Frontal cortex (tissue), 4 donors: ENCODE data around the gene NAXE. TPM values are rescaled to one million over a fixed set of nuclear protein-coding genes. Genes with fewer than 3 reads are reported as not detected.
"Not testable (repeated sequence)": the region's sequence is repeated elsewhere in the genome, so short reads cannot be mapped to it uniquely, and the experiment has no call there.

Source experiments
- DNase-seq, 2 donors: peaks; one replicate each; pipeline ENCODE4 v3.0.0; 2012; ENCODE audit warnings: low spot score in 2 of 2
- FAIRE-seq: peaks from 2 replicates; lab custom pipeline; 2012; peaks lifted over from hg19 to GRCh38; lab: Jason Lieb, UNC
- total RNA-seq: library from RNA; depleted of rRNA; stranded (reverse); fragments of >200 nt; gene quantifications from one replicate; pipeline ENCODE4 v1.2.3, GENCODE V29; 2014
- donor health status: control.
- donor health status: control.
- donor health status: control.

The NAXE gene
- total RNA-seq = 34.6 TPM

DNA sequence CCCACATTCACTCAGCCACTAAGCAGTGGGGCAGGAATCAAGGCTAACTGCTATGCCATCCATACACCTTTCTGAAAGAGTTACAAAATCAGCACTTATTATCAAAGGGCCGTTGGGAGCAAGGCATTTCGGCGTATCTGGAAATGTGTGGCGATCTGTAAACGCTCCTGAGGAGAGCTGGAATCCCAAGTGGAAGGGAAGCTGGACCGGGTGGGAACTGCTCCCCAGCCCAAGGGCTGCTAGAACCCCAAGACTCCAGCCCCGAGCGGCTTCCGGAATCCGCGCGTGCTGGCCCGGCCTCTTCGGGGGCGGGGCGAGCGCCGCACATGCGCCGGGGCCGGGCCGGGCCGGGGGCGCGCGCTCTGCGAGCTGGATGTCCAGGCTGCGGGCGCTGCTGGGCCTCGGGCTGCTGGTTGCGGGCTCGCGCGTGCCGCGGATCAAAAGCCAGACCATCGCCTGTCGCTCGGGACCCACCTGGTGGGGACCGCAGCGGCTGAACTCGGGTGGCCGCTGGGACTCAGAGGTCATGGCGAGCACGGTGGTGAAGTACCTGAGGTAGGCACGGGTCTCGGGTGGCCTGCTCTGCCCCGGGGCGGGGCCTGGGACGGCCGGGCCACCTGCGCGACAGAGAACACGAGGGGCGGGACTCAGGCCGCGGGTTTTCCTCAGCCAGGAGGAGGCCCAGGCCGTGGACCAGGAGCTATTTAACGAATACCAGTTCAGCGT lies at the start of gene NAXE:
Gene NAXE, plus strand, starts transcription at position 345 of the 726 bp plus-strand sequence. Its CDS starts 29 bp downstream, at position 374.
- peak; percentile 83 to 86 for DNase-seq
- no peak for FAIRE-seq

DNA sequence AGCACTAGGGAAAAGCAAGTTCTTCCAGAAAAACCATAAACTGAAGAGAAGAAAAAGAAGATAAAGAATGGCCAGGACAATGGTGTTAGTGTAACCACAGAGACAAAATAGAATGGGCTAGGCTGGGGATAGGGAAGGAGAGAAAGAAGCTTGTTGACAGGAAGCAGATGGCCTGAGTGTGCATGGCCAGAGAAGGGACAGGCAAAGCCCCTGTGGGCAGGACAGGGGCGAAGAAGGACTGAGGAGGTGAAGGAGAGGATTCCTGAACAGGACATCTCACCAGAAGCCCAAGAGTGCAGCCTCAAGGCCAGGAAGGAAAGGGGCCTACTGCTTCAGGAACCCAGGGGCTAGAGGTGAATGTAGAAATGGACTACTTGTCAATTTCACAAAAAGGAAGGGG lies 48.5 kb upstream of the NAXE start:
- no peak for FAIRE-seq
- DNase-seq = no peak

DNA sequence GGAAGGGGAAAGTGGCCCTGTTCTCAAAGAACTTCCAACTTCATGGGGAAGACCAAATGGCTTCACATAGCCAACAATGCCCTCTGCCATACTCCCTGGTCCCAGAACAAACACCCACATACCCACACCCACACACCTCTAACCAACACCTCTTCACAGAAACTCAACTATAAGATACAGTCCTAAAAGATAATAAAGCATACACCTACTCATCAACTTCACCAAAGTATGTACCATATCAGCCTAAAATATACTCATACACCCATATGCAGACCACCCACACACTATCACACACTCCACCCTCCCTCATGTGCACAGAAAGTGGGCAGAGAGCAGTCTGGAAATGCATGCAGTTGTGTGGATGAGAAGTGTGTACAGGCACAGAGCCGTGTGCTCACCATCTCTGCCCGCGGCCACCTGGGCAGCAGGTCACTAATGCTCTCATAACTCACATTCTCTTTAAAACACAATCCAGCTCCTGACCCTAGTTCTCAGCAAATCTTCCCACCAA lies 46.9 kb upstream of the NAXE start:
- FAIRE-seq (no peak), DNase-seq (no peak)

DNA sequence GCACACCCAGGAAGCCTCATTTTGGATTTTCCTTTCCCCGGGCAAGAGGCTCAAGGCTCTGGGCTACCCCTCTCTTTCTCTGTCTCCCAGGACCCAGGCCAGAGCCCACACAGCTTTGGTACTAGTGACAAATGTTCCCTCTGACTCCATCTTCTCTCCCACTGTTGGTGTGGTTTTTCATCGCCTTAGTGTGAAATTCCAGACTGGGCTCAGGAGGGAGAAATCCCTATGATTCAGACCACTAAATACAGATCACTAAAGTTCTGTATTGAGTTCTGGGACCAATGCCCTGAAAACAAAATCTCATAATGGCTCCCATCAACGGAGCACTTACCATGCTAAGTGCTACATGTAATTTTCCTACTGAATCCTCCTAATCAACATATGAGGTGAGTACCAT lies 45.3 kb upstream of the NAXE start:
- FAIRE-seq (no peak), DNase-seq (no peak)

DNA sequence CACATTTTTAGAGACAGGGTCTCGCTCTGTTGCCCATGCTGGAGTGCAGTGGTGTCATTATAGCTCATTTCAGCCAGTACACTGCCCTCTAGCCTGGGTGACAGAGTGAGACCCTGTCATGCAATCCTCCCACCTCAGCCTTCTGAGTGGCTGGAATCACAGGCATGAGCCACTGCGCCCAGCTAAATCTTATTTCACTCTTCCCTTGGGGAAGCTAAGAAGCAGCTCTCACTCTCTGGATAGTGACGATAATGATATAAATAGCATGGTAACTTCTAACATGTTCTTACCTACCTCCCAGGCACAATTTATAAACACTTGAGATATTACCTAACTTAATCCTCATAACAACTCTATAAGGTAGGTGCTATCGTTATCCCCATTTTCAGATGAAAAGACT lies 44.1 kb upstream of the NAXE start:
- DNase-seq (no peak), FAIRE-seq (no peak)

DNA sequence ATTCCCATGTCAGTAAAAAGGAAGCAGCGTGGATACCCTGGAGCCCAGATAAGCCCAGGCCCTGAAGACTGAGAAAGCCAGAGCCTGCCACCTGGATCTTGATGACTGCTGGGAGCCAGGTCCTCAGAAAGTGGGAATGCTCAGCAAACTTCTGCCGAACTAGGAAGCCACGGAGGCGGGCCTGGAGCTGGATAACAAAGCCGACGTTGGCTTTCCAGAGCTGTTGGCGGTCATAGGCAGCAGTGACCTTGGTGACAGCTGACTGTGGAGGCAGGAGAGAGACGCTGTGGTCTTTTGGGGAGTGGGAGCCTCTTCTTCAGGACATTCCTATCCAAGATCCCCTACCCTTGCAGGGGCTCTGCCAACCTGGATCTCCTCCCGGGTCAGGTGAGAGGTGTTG lies 43.6 kb upstream of the NAXE start:
- DNase-seq = no peak

DNA sequence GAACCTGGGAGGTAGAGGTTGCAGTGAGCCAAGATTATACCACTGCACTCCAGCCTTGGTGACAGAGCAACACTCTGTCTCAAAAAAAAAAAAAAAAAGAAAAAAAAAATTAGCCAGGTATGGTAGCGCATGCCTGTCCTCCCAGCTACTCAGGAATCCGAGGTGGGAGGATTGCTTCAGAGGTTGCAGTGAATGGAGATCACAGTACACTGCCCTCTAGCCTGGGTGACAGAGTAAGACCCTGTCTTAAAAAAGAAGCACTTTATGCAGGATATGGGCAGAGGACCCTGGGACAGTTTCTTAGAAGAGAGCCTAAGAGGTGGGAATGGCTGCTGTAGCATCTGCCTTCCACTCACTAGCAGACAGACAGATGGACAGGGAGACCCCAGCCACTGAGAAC lies 42.2 kb upstream of the NAXE start:
- no peak for FAIRE-seq
- no peak for DNase-seq

More for the DNA sequence above, 43.6 kb upstream of the NAXE start:
- FAIRE-seq = no peak

DNA sequence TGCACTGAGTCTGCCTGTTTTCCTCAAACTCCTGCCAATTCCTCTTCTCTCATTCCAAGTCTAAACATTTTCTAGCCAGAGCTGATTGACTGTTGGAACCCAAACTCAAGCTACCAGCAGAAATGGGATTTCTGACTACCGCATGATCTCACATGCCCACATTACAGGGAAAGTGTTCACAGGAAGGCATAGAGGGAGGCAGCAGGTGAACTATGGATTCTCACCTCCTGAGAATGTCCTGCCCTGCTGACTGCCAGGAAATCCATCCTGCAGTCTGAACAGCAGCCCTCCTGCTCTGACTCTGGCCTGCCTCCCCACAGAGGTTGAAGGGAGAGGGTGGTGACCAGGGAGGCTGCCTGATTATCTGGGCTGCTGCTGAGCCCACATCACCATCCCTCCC lies 41.7 kb upstream of the NAXE start:
- FAIRE-seq (no peak), DNase-seq (no peak)

DNA sequence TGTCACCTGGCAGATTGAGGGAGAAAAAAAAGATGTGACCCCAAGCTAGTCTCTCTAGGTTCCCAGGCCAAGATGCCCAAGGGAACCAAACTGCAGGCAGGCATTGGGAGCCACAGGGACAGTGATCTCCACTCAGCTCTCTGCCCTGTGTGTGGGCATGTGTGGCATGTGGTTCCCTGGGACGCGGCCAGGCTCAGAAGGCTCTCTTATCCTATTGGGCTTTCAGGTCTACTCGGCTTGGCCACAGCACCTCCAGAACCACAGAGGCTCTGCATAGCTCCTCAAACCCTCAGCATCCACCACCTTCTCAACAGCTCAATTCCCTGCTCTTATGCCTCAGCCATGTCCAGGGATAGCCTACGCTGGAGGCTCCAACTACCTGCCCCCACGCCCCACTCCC lies 41.2 kb upstream of the NAXE start:
- no peak for FAIRE-seq
- no peak for DNase-seq

DNA sequence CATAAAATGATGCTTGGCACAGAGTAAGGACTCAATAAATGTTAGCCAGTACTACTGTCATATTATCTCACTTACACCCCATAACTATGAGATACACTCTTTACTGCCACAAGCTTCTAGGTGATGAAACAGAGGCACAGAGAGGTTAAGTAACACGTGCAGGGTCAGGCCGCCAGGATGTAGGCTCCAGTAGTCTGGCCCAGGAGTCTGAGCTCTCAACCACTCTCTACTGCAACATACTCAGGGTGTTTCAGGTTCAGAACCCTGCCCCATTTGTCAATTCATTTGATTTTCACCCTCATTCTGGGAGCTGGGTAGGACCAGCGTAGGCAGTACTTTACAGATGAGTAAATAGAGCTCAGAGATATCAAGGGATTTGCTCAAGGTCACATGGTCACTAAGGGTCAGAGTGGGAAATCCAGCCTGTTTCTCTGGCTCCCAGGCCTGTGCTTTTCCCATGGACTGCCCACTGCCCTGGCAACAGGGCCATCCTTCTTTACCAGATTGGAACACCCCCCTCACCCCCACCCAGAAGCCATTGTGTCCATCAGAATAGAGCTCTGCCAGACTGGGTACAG lies 40.4 kb upstream of the NAXE start:
- FAIRE-seq (no peak), DNase-seq (no peak)

DNA sequence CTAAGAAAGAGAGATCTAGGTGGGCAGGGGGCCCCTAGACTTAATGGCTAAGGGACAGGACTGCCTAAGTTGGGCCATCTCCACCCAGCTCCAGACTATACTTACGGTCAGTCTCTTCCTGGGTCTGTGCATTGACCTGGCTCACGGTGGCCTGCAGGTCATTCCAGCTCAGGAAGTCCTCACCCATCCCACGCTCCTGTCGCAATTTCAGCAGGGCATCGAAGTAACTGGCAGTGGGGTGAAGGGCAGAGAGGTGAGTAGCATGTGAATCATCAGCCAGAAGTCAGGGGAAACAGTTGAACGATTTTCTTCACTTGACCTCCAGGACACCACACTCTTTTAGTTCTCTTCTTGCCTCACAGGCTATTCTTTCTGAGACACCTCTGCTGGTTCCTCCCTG lies 39.7 kb upstream of the NAXE start:
- FAIRE-seq = no peak

DNA sequence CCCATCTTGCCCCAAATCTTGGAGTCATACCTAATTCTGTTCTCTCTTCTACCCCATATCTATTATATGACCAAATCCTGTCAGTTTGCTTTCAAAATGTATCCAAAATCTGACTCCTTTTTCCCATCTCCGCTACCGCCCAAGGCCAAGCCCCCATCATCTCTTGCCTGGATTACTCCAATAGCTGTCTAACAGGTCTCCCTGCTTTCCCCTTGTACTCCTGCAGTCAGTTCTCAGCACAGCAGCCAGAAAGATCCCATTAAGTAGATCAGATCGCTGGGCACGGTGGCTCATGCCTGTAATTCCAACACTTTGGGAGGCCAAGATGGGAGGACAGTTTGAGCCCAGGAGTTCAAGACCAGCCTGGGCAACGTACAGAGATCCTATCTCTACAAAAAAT lies 39.1 kb upstream of the NAXE start:
- DNase-seq (no peak), FAIRE-seq (no peak)

More for the DNA sequence above, 39.7 kb upstream of the NAXE start:
- no peak for DNase-seq

DNA sequence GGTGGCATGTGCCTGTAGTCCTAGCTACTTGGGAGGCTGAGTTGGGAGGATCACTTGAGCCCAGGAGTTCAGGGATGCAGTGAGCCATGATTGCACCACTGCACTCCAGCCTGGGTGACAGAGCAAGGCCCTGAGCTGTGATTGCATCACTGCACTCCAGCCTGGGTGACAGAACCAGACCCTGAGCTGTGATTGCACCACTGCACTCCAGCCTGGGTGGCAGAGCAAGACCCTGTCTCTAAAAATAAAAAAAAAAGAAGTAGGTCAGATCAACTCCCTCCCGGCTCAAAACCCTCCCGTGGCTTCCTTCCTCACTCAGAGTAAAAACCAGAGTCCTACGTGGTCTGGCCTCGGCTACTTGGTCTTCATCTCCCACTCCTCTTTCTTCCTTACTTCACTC lies 38.6 kb upstream of the NAXE start:
- DNase-seq, FAIRE-seq: not testable (repeated sequence)

DNA sequence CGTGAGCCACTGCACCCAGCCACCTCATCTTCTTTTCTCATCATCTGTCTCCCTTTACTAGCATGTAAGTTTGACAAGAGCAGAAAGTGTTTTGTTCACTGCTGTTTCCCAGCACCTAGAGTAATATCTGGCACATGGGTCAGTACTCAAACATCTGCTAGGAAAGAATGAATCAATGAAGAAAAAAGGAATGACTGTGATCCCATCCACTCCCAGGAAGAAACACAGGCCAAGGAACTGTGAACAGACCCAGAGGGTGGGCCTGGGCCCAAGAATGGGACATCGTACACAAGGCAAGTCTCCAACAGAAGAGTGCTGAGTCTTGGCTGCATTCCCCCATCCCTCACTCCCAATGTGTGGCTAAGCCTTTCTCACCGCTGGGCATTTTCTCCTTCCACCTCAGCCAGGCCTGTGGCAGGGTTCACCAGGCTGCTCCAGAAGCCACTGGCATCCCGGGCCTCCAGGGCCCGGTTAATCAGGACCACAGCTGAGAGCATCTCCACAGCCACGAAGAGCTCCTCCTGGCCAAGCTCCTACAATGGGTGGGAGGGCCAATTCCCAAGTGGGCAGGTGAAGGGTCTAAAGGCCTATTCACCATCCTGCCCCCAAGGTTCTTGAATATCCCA lies 37.6 kb upstream of the NAXE start:
- no peak for DNase-seq
- FAIRE-seq = no peak

DNA sequence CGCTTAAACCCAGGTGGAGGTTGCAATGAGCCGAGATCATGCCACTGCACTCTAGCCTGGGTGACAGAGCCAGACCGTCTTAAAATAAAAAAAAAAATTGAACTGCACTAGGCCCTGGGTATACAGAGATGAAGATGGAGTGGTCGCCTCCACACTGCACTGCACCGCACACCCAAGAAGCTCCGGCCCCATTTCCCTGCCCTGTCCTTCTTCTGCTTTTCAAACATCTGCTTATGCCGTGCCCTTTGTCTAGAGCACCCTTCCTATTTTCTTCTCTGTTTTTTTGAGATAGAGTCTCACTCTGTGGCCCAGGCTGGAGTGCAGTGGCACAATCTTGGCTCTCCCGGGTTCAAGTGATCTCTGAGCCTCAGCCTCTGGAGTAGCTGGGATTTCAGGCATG lies 36.6 kb upstream of the NAXE start:
- no peak for DNase-seq
- no peak for FAIRE-seq

DNA sequence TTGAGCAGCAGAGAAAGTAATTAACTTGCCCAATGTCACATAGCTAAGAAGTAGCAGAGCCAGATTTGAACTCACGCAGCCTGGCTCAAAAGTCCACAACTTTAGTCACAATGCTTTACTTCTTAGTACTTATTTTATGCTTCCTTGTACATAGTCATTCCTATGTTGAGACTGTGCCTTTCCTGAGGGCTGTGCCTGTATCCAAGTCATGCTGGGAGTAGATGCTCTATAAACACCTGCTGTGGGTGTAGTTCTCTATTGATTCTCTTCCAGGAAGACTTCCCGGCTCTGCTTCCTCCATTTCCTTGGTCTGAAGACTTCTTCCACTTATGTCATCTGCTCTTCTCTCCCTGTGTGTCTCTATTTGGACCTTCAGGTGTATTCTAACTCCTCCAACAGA lies 35.9 kb upstream of the NAXE start:
- DNase-seq (no peak), FAIRE-seq (no peak)

DNA sequence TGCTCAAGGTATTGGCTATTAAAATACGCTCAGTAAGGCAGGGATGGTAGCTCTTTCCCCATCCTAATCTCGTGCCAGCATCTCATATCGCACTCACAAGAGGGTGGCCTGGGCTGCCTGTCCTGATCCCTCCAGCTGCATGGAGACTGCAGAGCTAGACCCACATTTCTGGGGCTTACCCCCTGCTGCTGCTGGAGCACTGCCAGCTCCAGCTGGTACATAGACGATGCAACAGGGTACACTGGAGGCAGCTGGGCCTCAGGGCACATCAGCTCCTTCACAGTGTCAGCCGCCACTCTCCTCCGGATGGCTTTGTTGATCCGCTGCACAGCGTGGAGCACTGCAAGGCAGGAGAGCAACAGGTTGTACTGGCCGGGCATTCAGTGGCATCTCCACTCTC lies 35.2 kb upstream of the NAXE start:
- FAIRE-seq (no peak), DNase-seq (no peak)

DNA sequence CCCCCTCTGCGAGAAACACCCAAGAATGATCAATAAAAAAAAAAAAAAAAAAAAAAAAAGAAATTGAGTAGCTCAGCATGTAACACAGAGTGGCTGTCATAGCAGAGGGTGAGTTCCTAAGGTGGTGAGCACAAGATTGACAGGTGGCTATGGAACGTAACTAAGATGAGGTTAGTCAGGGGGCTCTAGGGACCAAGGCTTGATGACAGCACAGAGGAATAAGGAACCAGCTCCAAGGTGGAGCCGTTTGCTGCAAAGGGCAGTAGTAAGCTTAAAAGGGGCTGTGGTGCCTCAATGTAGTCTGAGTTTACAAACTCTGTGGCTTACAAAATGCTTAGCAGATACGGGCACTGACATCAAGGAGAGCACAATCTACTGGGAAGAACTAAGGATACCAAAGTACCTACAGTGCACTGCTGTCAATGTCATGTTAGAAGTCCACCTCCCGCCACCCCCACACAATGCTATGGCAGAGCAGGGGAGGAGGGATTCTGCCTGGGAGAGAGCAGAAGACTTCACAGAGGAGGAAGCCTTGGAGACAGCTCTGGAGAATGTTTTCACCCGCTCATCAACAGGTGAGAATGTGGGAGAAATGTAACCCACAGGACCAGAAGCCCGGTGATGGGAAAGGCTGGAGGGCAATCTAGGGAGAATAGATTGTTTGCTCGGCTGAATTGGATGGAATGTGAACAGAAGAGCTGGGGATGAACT lies 32.3 kb upstream of the NAXE start:
- DNase-seq (no peak), FAIRE-seq (no peak)

DNA sequence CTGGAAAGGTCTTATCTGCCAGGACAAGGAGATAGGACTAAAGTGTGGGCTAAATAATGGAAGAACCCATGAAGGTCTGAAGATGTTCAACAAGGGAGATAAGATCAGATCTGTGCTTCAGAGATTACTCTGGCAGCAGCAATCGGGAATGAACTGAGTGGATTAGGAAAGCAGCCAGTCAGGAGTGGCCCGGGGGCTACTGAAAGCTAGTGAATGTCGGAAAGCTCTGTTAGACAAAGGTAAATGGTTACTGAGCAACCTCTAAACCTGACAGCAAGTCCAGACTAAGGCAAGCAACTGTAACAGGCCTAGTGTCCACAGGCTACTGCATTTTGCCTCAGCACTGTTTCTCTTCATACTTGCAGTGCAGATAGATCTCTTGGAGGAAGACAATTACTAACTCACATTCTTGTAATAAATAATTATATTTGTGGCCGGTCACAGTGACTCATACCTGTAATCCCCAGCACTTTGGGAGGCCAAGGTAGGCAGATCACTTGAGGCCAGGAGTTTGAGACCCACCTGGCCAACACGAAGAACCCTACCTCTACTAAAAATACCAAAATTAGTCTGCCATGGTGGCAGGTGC lies 31.7 kb upstream of the NAXE start:
- no peak for DNase-seq
- FAIRE-seq = no peak

DNA sequence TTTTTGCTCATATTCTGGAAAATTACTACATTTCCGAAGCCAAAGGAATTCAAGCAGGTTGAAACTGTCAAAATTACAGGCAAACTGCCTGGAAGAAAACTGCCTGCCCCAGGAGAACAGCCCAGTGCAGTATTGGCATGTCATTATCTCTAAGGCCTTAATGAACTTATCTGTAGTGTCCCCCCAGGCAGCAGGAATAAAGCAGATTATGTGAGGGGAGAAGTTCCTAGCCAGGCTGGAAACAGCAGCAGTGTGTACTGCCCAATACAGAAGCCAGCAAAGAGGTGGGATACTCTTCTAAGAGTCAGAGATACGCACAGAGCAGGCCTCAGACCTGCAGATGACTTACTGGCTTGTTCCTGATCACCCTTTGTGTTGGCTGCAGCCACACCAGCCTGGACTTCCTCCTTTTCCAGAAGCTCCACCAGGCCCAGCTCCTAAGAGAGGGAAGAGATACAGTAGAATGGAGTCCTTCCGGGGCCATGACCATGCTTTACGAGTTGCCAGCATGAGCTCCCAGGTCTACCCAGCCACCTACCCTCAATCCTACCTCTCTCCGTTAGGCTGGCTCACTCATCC lies 30.9 kb upstream of the NAXE start:
- no peak for FAIRE-seq
- no peak for DNase-seq
